Activated CD8-positive, alpha-beta memory T cell treated with anti-CD3 and anti-CD28 coated beads for 48 hours (primary cell): ENCODE measurements around the gene TARP.
A peak's percentile ranks its signal among the peaks of the same experiment; 100 is the strongest.

Experiments used
- DNase-seq, 3 experiments: peaks; one replicate each; pipeline ENCODE4 v3.0.0-alpha.2; 2020; ENCODE audit warnings: low read depth in 2 of 3, low spot score in 2 of 3

The TARP gene

DNA sequence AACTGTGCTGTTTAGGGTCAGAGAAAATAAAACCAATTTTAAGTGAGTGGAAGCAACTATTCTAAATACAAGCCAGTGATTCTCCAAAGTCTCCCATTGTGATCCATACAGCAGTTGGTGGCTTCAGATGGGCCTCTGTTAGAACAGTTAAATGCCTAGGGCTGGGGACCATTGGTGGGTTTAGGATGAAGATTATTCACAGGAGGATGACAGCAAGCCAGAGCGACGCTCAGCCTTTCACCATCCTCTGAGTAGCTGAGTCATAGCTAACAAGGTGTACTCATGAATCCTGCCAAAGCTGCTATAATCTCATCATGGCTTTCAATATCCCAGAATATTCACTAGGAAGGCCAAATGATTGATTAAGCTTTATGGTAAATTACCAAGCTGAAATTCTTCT lies 55.8 kb downstream of the TARP start:
- no peak for DNase-seq

DNA sequence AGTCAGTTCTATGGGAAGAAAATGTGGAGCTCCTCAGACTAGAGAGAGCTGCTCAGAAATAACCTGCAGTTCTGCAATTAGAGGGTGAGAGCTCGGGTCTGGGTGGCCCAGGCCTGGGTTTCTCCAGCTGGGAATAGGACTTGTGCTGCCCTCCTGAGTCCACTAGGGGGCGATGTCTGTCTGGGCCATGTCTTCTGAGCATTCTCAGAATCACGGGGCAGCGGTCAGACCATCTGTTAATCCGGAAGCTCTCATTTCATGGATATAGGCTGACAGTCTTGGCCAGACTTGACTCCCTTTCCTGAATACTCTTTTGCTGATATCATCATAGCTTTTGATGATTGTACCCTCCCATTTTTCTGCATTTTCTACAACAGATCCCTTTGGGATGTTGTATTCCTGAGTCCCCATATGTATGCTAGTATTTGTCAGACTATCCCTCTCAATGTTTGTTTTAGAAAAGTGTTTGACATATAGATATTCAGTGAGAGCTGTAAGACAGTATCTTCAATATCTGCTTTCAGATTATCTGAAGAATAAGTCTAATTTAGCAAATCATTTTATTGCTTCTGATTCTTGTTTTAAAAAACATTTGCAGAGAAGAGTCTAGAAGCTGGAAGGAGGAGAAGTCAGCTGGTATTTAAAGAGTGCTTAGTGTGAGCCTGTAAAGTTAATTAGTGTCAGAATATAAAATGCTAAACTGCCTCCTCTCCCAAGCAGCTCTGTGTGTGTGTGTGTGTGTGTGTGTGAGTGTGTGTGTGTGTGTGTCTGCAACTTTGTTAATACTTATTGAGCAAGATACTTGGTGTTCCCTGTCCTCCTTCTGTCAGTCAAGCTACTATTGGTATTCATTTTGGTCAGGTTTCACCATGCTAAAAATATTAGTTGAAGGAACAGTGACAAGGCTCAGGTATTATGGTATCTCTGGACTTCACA lies 57.4 kb downstream of the TARP start:
- peak; percentile 43 to 63 (median 46) for DNase-seq

GRCh38 chr7:38215115-38215514 lies 58.3 kb downstream of the TARP start:
- no peak for DNase-seq

GRCh38 chr7:38211940-38212339 lies 61.5 kb downstream of the TARP start:
- no peak for DNase-seq

DNA sequence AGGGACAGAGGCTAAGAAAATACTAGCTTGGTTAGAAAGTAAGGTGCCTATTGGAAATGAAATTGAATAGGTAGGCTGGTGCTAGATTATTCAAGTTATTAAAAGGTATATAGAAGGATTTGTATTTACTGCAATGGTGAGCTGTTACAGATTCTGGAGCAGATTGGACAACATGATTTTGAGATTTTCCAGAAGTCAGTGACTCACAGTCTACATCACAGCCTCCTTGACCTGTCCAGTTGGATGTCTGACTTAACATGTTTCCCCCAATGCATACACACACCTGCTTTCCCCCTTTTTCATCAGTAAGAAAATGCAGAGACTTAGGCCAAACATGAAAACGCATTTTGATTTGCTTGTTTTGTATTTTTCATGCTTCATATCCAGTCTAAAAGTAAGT lies 62.0 kb downstream of the TARP start:
- no peak for DNase-seq
